Endothelial cell of umbilical vein (primary cell): Measurements from ENCODE around the gene ATG13. TPM values are rescaled to one million over a fixed set of nuclear protein-coding genes. Genes with fewer than 3 reads are reported as not detected.

ENCODE experiments used
- BruUV-seq: library from RNA; stranded (reverse); fragments of 400-500 nt; replicated peaks from 2 replicates; lab custom pipeline; 2021; lab: Mats Ljungman, UMichigan
- CTCF ChIA-PET: fragments of 300-600, 350-600 bp; sonication (Branson Sonifier 250); formaldehyde crosslinking; loops from one replicate; lab custom pipeline; 2021; ENCODE audit warnings: antibody characterized with exemption, inconsistent platforms; lab: Charles Lee
- POLR2A ChIA-PET: fragments of 300-600, 350-600 bp; sonication (Branson Sonifier 250); formaldehyde crosslinking; loops from one replicate; lab custom pipeline; 2021; ENCODE audit warnings: antibody characterized with exemption, inconsistent platforms; lab: Charles Lee
- DNase-seq: peaks from one replicate; pipeline ENCODE4 v3.0.0-alpha.2; 2011; ENCODE audit warnings: low read depth, low spot score
- FAIRE-seq: peaks from 2 replicates; lab custom pipeline; 2011; peaks lifted over from hg19 to GRCh38; lab: Jason Lieb, UNC
- H2AFZ ChIP-seq: 2 replicates; pipeline ENCODE4 v1.6.0; 2012; ENCODE audit warnings: low read depth, low read length, control low read depth, inconsistent platforms
- H3K27ac ChIP-seq: 2 replicates; pipeline ENCODE4 v1.5.1; 2011; ENCODE audit warnings: low read depth, mild to moderate bottlenecking, control low read depth, low read length, moderate library complexity; ENCODE audit not compliant: insufficient read depth
- H3K27me3 ChIP-seq, 2 experiments: 2 replicates each; pipeline versions ENCODE4 v1.6.0 to v1.6.1; 2011; ENCODE audit warnings: low read length in 2 of 2, mixed read lengths in 1 of 2; ENCODE audit not compliant: control insufficient read depth in 2 of 2, insufficient read depth in 2 of 2
- H3K36me3 ChIP-seq, 2 experiments: 2 replicates in 1 of 2; 3 replicates in 1 of 2; pipeline ENCODE4 v1.5.1; 2011; ENCODE audit warnings: low read length in 2 of 2, mild to moderate bottlenecking in 1 of 2, moderate library complexity in 1 of 2; ENCODE audit not compliant: control insufficient read depth in 2 of 2, insufficient read depth in 2 of 2; ENCODE audit errors: extremely low read depth in 1 of 2
- H3K4me1 ChIP-seq: 3 replicates; pipeline ENCODE4 v1.5.1; 2011; ENCODE audit warnings: mild to moderate bottlenecking, low read length; ENCODE audit not compliant: control insufficient read depth, insufficient read depth; ENCODE audit errors: extremely low read depth
- H3K4me2 ChIP-seq: 2 replicates; pipeline ENCODE4 v1.6.1; 2011; ENCODE audit warnings: low read length, control low read depth, mixed read lengths; ENCODE audit not compliant: insufficient read depth
- H3K4me3 ChIP-seq, 3 experiments: fragments of 200-600 bp in 1 of 3; sonication (generic), shearing (Covaris generic) in 1 of 3; replicated peaks in 1 of 3; 2 replicates each; pipeline ENCODE4 v1.5.1; 2011 to 2016; ENCODE audit warnings: control low read depth in 3 of 3, low read length in 3 of 3, mild to moderate bottlenecking in 2 of 3, inconsistent platforms in 1 of 3, low read depth in 1 of 3, moderate library complexity in 1 of 3; ENCODE audit not compliant: insufficient read depth in 1 of 3
- H3K79me2 ChIP-seq: 2 replicates; pipeline ENCODE4 v1.6.0; 2012; ENCODE audit warnings: low read length, inconsistent platforms; ENCODE audit not compliant: control insufficient read depth, insufficient read depth
- H3K9ac ChIP-seq: replicated peaks from 2 replicates; pipeline ENCODE3; 2011; ENCODE audit warnings: low read length, control low read depth; ENCODE audit not compliant: insufficient read depth; ENCODE audit errors: extremely low read depth
- H3K9me1 ChIP-seq: replicated peaks from 3 replicates; pipeline ENCODE4 v1.6.0; 2011; ENCODE audit warnings: mild to moderate bottlenecking, low read length; ENCODE audit not compliant: control insufficient read depth, insufficient read depth; ENCODE audit errors: extremely low read depth
- H3K9me3 ChIP-seq: replicated peaks from 2 replicates; pipeline ENCODE4 v1.5.1; 2012; ENCODE audit warnings: low read length, inconsistent platforms; ENCODE audit not compliant: control insufficient read depth, insufficient read depth
- H4K20me1 ChIP-seq: replicated peaks from 2 replicates; pipeline ENCODE3; 2011; ENCODE audit warnings: mild to moderate bottlenecking, low read length; ENCODE audit not compliant: control insufficient read depth, insufficient read depth; ENCODE audit errors: extremely low read depth
- EZH2 ChIP-seq: IDR thresholded peaks from 2 replicates; pipeline ENCODE4 v1.6.1; 2012; ENCODE audit warnings: borderline replicate concordance, low read depth, mild to moderate bottlenecking, moderate library complexity, low read length, inconsistent platforms; ENCODE audit not compliant: severe bottlenecking
- FOS ChIP-seq: IDR thresholded peaks from 2 replicates; pipeline ENCODE4 v1.6.1; 2011; ENCODE audit warnings: mild to moderate bottlenecking, low read length, moderate library complexity, borderline replicate concordance; ENCODE audit not compliant: insufficient read depth
- GATA2 ChIP-seq: IDR thresholded peaks from 2 replicates; pipeline ENCODE4 v1.7.0; 2011; ENCODE audit warnings: low read depth, mild to moderate bottlenecking, moderate library complexity, mixed read lengths, low read length; ENCODE audit not compliant: insufficient read length, insufficient read depth
- JUN ChIP-seq: IDR thresholded peaks from 2 replicates; pipeline ENCODE4 v1.6.1; 2011; ENCODE audit warnings: borderline replicate concordance, low read depth; ENCODE audit not compliant: insufficient read length, insufficient read depth
- MYC ChIP-seq: IDR thresholded peaks from one replicate; pipeline ENCODE4 v1.6.1; 2011; ENCODE audit warnings: mild to moderate bottlenecking, low read depth, low read length
- POLR2A ChIP-seq: IDR thresholded peaks from 2 replicates; pipeline ENCODE4 v1.6.1; 2012; ENCODE audit warnings: low read depth, mild to moderate bottlenecking, control low read depth, low read length
- POLR2AphosphoS5 ChIP-seq: IDR thresholded peaks from 2 replicates; pipeline ENCODE4 v1.6.1; 2012; ENCODE audit warnings: low read depth, mild to moderate bottlenecking, control low read depth, low read length, moderate library complexity; ENCODE audit not compliant: insufficient read depth
- dilution Hi-C: fragments of 300-500 bp; cut with MboI; formaldehyde crosslinking; loops from one replicate; pipeline ENCODE4 v1.15.0; 2019; ENCODE audit warnings: low sequenced_read_pairs; ENCODE audit not compliant: extremely low pct_ligation_motif_present
- intact Hi-C: fragments of 100-400 bp; cut with micrococcal nuclease; formaldehyde crosslinking; loops from one replicate; pipeline ENCODE4 v1.10.0; 2022
- polyA plus RNA-seq, 4 experiments: library from polyadenylated mRNA; depleted of rRNA in 3 of 4; stranded (reverse) in 3 of 4; unstranded in 1 of 4; fragments of >200 nt; gene quantifications; 2 replicates each; pipeline versions ENCODE4 v1.2.1 to v1.2.3, GENCODE V29; 2011 to 2012; ENCODE audit warnings: missing spikeins in 1 of 4
- total RNA-seq: library from RNA; stranded (reverse); gene quantifications from 2 replicates; pipeline ENCODE4 v1.2.3, GENCODE V29; 2021
- TF ChIP-seq, protein P1 (sequence below), 2 donors: IDR thresholded peaks; 1 replicate in 1 of 2; 2 replicates in 1 of 2; pipeline ENCODE4 v1.5.1; 2011; ENCODE audit warnings: low read length in 2 of 2, mild to moderate bottlenecking in 2 of 2, moderate library complexity in 2 of 2, control low read depth in 1 of 2, inconsistent platforms in 1 of 2, low read depth in 1 of 2; ENCODE audit not compliant: insufficient read depth in 1 of 2; ENCODE audit errors: extremely low read depth in 1 of 2
- TF ChIP-seq, protein P2 (sequence below): IDR thresholded peaks from 2 replicates; pipeline ENCODE4 v1.6.1; 2011; ENCODE audit not compliant: insufficient read depth, insufficient read length

The ATG13 gene
- total and polyA plus RNA-seq, 2 donors (not counting 3 experiments of a cell fraction or from before 2014, with no cell fraction given): 60.1 to 66.5 TPM

DNA sequence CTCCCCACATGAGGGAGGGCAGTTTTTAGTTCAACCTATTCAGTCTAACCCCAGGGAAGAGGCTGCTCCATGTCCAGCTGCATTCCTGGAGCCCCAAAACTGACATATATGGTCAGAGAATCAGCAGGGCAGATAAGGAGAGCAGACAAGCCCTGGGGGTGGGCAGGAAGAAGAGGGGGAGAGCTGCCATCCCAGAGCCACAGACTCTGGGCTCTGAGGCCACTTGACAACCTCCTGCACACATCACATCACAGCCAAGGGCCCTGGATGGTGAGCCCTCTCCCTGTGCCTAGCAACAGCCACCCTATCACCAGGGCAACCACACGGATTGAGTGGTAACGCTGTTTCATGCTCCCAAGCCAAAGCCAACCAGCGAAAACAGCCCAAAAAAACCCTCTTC, 80.0 kb downstream of the ATG13 start:
- DNase-seq (no peak), FAIRE-seq (no peak)
- peaks cover 4 to 24% of the 10 kb centered on the region in 2 experiments for H3K36me3 ChIP-seq
- no peak overlapping the region for H2AFZ ChIP-seq
- BruUV-seq: no TSS peak
- no peak overlapping the region for H3K27ac ChIP-seq
- no peak overlapping the region for H3K9ac ChIP-seq
- dilution Hi-C loops: no loop called here
- no peaks in the 10 kb centered on the region for H3K9me1 ChIP-seq
- H3K9me3 ChIP-seq: no peaks in the 10 kb centered on the region
- no peaks in the 10 kb centered on the region for H4K20me1 ChIP-seq
- TF ChIP-seq JUN: no peak
- no peak for TF ChIP-seq EZH2
- no peak for TF ChIP-seq MYC
- no peak for TF ChIP-seq GATA2
- no peak for TF ChIP-seq FOS
- TF ChIP-seq POLR2A: no peak
- TF ChIP-seq, protein P1, sequence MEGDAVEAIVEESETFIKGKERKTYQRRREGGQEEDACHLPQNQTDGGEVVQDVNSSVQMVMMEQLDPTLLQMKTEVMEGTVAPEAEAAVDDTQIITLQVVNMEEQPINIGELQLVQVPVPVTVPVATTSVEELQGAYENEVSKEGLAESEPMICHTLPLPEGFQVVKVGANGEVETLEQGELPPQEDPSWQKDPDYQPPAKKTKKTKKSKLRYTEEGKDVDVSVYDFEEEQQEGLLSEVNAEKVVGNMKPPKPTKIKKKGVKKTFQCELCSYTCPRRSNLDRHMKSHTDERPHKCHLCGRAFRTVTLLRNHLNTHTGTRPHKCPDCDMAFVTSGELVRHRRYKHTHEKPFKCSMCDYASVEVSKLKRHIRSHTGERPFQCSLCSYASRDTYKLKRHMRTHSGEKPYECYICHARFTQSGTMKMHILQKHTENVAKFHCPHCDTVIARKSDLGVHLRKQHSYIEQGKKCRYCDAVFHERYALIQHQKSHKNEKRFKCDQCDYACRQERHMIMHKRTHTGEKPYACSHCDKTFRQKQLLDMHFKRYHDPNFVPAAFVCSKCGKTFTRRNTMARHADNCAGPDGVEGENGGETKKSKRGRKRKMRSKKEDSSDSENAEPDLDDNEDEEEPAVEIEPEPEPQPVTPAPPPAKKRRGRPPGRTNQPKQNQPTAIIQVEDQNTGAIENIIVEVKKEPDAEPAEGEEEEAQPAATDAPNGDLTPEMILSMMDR (IDR thresholded peaks at IDR 0.05; ENCODE audit: extremely low read depth in 1 of 2, insufficient read depth in 1 of 2, low read depth in 1 of 2, low read length in 2 of 2): no peak
- TF ChIP-seq POLR2AphosphoS5: no peak
- TF ChIP-seq, protein P2, sequence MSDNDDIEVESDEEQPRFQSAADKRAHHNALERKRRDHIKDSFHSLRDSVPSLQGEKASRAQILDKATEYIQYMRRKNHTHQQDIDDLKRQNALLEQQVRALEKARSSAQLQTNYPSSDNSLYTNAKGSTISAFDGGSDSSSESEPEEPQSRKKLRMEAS: no peak
- CTCF ChIA-PET: no interaction called here
- intact Hi-C loops: no loop called here
- H3K27me3 ChIP-seq: no peaks in the 10 kb centered on the region
- H3K4me1 ChIP-seq: peaks cover 5% of the 10 kb centered on the region
- H3K79me2 ChIP-seq: peaks cover 25% of the 10 kb centered on the region
- no peak overlapping the region for H3K4me2 ChIP-seq
- POLR2A ChIA-PET: no interaction called here
- no peak overlapping the region for H3K4me3 ChIP-seq
